Stimulated activated effector memory CD8-positive, alpha-beta T cell treated with anti-CD3 and anti-CD28 coated beads, Interleukin-12 subunit alpha, Interleukin-12 subunit beta, amount 100 ng/mL, for 72 hours (primary cell): ENCODE measurements around the gene CIRBP.

Source experiments
- ATAC-seq: fragments of 150-1000 bp; cut with Tn5 transposase; 2 replicates; pipeline ENCODE4 v1.10.0; 2021
- DNase-seq, 2 donors: peaks; one replicate each; pipeline ENCODE4 v3.0.0; 2021 to 2022; ENCODE audit warnings: low spot score in 2 of 2
- H3K27ac Mint-ChIP-seq: one replicate; pipeline ENCODE4 v1.8.0; 2022; ENCODE audit warnings: mild to moderate bottlenecking, mixed read lengths
- H3K36me3 Mint-ChIP-seq: one replicate; pipeline ENCODE4 v1.8.0; 2022; ENCODE audit warnings: mild to moderate bottlenecking, mixed read lengths
- H3K4me1 Mint-ChIP-seq: one replicate; pipeline ENCODE4 v1.8.0; 2022; ENCODE audit warnings: mixed read lengths
- H3K4me3 Mint-ChIP-seq: one replicate; pipeline ENCODE4 v1.8.0; 2022; ENCODE audit warnings: mild to moderate bottlenecking, mixed read lengths
- H3K9me3 Mint-ChIP-seq: one replicate; pipeline ENCODE4 v1.8.0; 2022; ENCODE audit warnings: mixed read lengths

Gene CIRBP

GRCh38 chr19:1290703-1291651, 21.8 kb downstream of the CIRBP start:
- no peak for ATAC-seq

GRCh38 chr19:1291761-1292418, 22.8 kb downstream of the CIRBP start:
- Mint-ChIP-seq H3K4me3 (no peak overlapping the region), H3K9me3 (no peaks in the 10 kb centered on the region), H3K27ac (no peak overlapping the region), H3K36me3 (no peaks in the 10 kb centered on the region), H3K4me1 (no peaks in the 10 kb centered on the region)
- ATAC-seq (no peak), DNase-seq (no peak)

More at GRCh38 chr19:1290703-1291651, 21.8 kb downstream of the CIRBP start:
- no peak overlapping the region for H3K27ac Mint-ChIP-seq
- H3K4me1 Mint-ChIP-seq: peaks cover 6% of the 10 kb centered on the region
- no peaks in the 10 kb centered on the region for H3K9me3 Mint-ChIP-seq
- DNase-seq: no peak
- no peaks in the 10 kb centered on the region for H3K36me3 Mint-ChIP-seq
- no peak overlapping the region for H3K4me3 Mint-ChIP-seq

- ATAC-seq (no peak), DNase-seq (no peak)
- no peaks in the 10 kb centered on the region for H3K36me3 Mint-ChIP-seq
- no peak overlapping the region for H3K4me3 Mint-ChIP-seq
- H3K27ac Mint-ChIP-seq: no peak overlapping the region
- no peaks in the 10 kb centered on the region for H3K9me3 Mint-ChIP-seq
- no peaks in the 10 kb centered on the region for H3K4me1 Mint-ChIP-seq
Measured at GRCh38 chr19:1292419-1293151, 23.5 kb downstream of the CIRBP start.

GRCh38 chr19:1293782-1294604, 24.9 kb downstream of the CIRBP start:
- H3K36me3 Mint-ChIP-seq: no peaks in the 10 kb centered on the region
- H3K27ac Mint-ChIP-seq: no peak overlapping the region
- no peak for ATAC-seq
- DNase-seq: no peak
- no peak overlapping the region for H3K4me3 Mint-ChIP-seq
- H3K9me3 Mint-ChIP-seq: no peaks in the 10 kb centered on the region
- no peaks in the 10 kb centered on the region for H3K4me1 Mint-ChIP-seq

- no peak for ATAC-seq
- Mint-ChIP-seq H3K36me3 (no peaks in the 10 kb centered on the region), H3K9me3 (no peaks in the 10 kb centered on the region), H3K27ac (no peak overlapping the region), H3K4me3 (no peak overlapping the region), H3K4me1 (no peaks in the 10 kb centered on the region)
- DNase-seq: no peak
Measured at GRCh38 chr19:1294688-1295087, 25.6 kb downstream of the CIRBP start.

- DNase-seq: no peak
Measured at GRCh38 chr19:1295169-1296012, 26.3 kb downstream of the CIRBP start.

GRCh38 chr19:1296078-1296477, 26.9 kb downstream of the CIRBP start:
- DNase-seq (no peak), ATAC-seq (no peak)
- Mint-ChIP-seq H3K4me3 (no peak overlapping the region), H3K9me3 (no peaks in the 10 kb centered on the region), H3K4me1 (no peaks in the 10 kb centered on the region), H3K36me3 (no peaks in the 10 kb centered on the region), H3K27ac (no peak overlapping the region)

More at GRCh38 chr19:1295169-1296012, 26.3 kb downstream of the CIRBP start:
- no peaks in the 10 kb centered on the region for H3K4me1 Mint-ChIP-seq
- H3K9me3 Mint-ChIP-seq: no peaks in the 10 kb centered on the region
- no peak for ATAC-seq
- no peak overlapping the region for H3K4me3 Mint-ChIP-seq
- no peaks in the 10 kb centered on the region for H3K36me3 Mint-ChIP-seq
- no peak overlapping the region for H3K27ac Mint-ChIP-seq

GRCh38 chr19:1296575-1297271, 27.6 kb downstream of the CIRBP start:
- DNase-seq (no peak), ATAC-seq (no peak)
- Mint-ChIP-seq H3K4me3 (no peak overlapping the region), H3K27ac (no peak overlapping the region), H3K36me3 (no peaks in the 10 kb centered on the region), H3K4me1 (no peaks in the 10 kb centered on the region), H3K9me3 (no peaks in the 10 kb centered on the region)

- no peaks in the 10 kb centered on the region for H3K36me3 Mint-ChIP-seq
- no peak for DNase-seq
- no peak overlapping the region for H3K27ac Mint-ChIP-seq
- H3K9me3 Mint-ChIP-seq: no peaks in the 10 kb centered on the region
- H3K4me3 Mint-ChIP-seq: no peak overlapping the region
- ATAC-seq: no peak
- no peaks in the 10 kb centered on the region for H3K4me1 Mint-ChIP-seq
Measured at GRCh38 chr19:1298235-1298634, 29.1 kb downstream of the CIRBP start.

GRCh38 chr19:1299801-1300200, 30.7 kb downstream of the CIRBP start:
- no peaks in the 10 kb centered on the region for H3K4me1 Mint-ChIP-seq
- no peaks in the 10 kb centered on the region for H3K9me3 Mint-ChIP-seq
- no peaks in the 10 kb centered on the region for H3K36me3 Mint-ChIP-seq
- H3K27ac Mint-ChIP-seq: no peak overlapping the region
- DNase-seq (no peak), ATAC-seq (no peak)
- H3K4me3 Mint-ChIP-seq: no peak overlapping the region

GRCh38 chr19:1300744-1301490, 31.8 kb downstream of the CIRBP start:
- ATAC-seq (no peak), DNase-seq (no peak)
- Mint-ChIP-seq H3K4me3 (no peak overlapping the region), H3K27ac (no peak overlapping the region), H3K36me3 (no peaks in the 10 kb centered on the region), H3K4me1 (no peaks in the 10 kb centered on the region), H3K9me3 (no peaks in the 10 kb centered on the region)

- Mint-ChIP-seq H3K4me1 (no peaks in the 10 kb centered on the region), H3K27ac (no peak overlapping the region), H3K9me3 (no peaks in the 10 kb centered on the region), H3K4me3 (no peak overlapping the region), H3K36me3 (no peaks in the 10 kb centered on the region)
- DNase-seq: no peak
- no peak for ATAC-seq
Measured at GRCh38 chr19:1302533-1303239, 33.6 kb downstream of the CIRBP start.
